Right renal cortex interstitium (tissue), 3 donors: ENCODE measurements around the gene PCDHGB5. TPM values are rescaled to one million over a fixed set of nuclear protein-coding genes. Genes with fewer than 3 reads are reported as not detected.
"Not testable (repeated sequence)": the region's sequence is repeated elsewhere in the genome, so short reads cannot be mapped to it uniquely, and the experiment has no call there.

ENCODE experiments used
- DNase-seq, 3 donors: peaks; one replicate each; pipeline ENCODE4 v3.0.0-alpha.2; 2013; ENCODE audit warnings: low read depth in 3 of 3, low spot score in 2 of 3
- polyA plus RNA-seq, 3 donors: library from polyadenylated mRNA; unstranded; fragments of 120-200 nt; gene quantifications; one replicate each; pipeline ENCODE4 v1.2.1, GENCODE V29; 2013; ENCODE audit not compliant: insufficient read length in 3 of 3

Gene PCDHGB5
- polyA plus RNA-seq, 3 donors = 7.8 to 9.7 (median 8.3) TPM

GRCh38 chr5:141409598-141410306 lies 12.0 kb downstream of the PCDHGB5 start:
- DNase-seq = no peak

DNA sequence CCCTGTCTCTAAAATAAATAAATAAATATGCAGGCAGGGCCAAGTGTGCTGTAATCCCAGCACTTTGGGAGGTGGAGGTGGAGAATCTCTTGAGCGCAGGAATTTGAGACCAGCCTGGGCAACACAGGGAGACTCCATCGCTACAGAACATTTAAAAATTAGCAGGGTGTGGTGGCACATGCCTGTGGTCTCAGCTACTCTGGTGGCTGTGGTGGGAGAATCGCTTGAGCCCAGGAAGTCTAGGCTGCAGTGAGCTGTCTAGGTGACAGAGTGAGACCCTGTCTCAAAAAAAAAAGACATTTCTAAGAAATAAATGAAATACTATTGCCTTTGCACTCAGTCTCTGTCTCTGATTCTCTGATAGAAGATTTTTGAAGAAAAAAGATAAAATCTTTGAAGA lies 13.8 kb downstream of the PCDHGB5 start:
- DNase-seq = no peak

GRCh38 chr5:141412854-141413539 lies 15.2 kb downstream of the PCDHGB5 start, which contains the start of gene PCDHGA10:
Gene PCDHGA10, plus strand, starts transcription at chr5:141412987. Its CDS starts 189 bp downstream, at chr5:141413176.
- no peak for DNase-seq

DNA sequence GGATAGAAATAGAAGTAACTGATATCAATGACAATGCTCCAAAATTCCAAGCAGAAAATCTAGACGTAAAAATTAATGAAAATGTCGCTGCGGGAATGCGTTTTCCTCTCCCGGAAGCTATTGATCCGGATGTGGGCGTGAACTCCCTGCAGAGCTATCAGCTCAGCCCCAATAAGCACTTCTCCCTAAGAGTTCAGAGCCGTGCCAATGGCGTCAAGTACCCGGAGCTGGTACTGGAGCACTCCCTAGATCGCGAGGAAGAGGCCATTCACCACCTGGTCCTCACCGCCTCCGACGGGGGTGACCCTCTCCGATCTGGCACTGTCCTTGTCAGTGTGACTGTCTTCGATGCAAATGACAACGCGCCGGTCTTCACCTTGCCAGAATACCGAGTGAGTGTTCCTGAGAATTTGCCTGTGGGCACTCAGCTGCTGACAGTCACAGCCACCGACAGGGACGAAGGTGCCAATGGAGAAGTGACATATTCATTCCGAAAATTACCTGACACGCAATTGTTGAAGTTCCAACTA lies 15.9 kb downstream of the PCDHGB5 start:
- DNase-seq = no peak

GRCh38 chr5:141414548-141415274 lies 17.0 kb downstream of the PCDHGB5 start:
- not testable (repeated sequence) for DNase-seq

DNA sequence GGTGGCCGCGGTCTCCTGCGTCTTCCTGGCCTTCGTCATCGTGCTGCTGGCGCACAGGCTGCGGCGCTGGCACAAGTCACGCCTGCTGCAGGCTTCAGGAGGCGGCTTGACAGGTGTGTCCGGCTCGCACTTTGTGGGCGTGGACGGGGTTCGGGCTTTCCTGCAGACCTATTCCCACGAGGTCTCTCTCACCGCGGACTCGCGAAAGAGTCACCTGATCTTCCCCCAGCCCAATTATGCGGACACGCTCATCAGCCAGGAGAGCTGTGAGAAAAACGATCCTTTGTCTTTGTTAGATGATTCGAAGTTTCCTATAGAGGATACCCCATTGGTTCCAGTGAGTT lies 17.5 kb downstream of the PCDHGB5 start:
- DNase-seq = not testable (repeated sequence)

DNA sequence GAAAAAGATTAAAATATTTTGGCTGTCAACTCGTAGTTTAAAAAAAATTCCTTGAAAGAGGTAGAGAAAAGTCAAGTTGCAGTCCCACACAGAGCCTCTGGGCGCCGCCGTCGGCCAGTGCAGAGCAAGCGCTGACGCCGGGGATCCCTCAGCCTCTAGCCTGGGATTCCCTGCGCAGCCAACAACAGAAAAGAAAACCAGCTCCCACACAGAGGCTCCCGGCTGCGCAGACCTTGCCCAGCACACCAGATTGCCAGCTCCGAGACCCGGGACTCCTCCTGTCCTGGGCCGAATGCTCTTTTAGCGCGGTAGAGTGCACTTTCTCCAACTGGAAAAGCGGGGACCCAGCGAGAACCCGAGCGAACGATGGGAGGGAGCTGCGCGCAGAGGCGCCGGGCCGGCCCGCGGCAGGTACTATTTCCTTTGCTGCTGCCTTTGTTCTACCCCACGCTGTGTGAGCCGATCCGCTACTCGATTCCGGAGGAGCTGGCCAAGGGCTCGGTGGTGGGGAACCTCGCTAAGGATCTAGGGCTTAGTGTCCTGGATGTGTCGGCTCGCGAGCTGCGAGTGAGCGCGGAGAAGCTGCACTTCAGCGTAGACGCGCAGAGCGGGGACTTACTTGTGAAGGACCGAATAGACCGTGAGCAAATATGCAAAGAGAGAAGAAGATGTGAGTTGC lies 19.9 kb downstream of the PCDHGB5 start, which contains the start of gene PCDHGB7:
PCDHGB7 (plus strand) TSS at position 184 of the 679 bp plus-strand sequence; CDS start at position 367, 183 bp downstream.
- DNase-seq = peak in 1 of 3 donors; percentile 29

GRCh38 chr5:141419074-141419880 lies 21.5 kb downstream of the PCDHGB5 start:
- DNase-seq = no peak

DNA sequence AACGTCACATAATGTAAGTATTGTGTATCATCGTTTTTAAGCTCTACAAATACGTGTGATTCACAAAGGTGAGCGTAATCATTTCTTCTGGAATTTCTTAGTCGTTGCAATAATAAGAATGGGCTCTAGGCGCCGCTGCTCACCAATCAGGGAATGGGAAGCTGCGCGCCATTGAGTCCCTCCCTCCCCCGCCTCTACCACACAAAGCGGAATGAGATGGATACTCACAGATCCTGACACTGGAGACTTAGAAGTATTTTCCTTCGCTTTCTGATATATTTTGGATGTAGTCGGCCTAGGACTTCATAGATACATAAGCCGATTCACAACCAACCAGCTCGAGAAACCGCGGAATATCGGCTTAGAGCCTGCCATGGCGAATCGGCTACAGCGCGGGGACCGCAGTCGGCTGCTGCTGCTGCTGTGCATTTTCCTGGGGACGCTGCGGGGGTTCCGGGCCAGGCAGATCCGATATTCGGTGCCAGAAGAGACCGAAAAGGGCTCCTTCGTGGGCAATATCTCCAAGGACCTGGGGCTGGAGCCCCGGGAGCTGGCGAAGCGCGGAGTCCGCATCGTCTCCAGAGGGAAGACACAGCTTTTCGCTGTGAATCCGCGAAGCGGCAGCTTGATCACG lies 23.2 kb downstream of the PCDHGB5 start, which contains the start of gene PCDHGA11:
PCDHGA11 (plus strand) TSS at position 197 of the 634 bp plus-strand sequence; CDS start at position 374, 177 bp downstream.
- DNase-seq = no peak

DNA sequence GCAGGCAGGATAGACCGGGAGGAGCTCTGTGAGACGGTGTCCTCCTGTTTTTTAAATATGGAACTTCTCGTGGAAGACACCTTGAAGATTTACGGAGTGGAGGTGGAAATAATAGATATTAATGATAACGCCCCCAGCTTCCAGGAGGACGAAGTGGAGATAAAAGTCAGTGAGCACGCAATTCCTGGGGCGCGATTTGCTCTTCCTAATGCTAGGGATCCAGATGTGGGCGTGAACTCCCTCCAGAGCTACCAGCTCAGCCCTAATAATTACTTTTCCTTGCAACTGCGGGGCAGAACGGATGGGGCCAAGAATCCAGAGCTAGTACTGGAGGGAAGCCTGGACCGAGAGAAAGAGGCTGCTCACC lies 23.7 kb downstream of the PCDHGB5 start:
- DNase-seq = no peak

GRCh38 chr5:141422742-141423291 lies 25.1 kb downstream of the PCDHGB5 start:
- no peak for DNase-seq

- no peak for DNase-seq
Observed at GRCh38 chr5:141427783-141428426, 30.2 kb downstream of the PCDHGB5 start.

DNA sequence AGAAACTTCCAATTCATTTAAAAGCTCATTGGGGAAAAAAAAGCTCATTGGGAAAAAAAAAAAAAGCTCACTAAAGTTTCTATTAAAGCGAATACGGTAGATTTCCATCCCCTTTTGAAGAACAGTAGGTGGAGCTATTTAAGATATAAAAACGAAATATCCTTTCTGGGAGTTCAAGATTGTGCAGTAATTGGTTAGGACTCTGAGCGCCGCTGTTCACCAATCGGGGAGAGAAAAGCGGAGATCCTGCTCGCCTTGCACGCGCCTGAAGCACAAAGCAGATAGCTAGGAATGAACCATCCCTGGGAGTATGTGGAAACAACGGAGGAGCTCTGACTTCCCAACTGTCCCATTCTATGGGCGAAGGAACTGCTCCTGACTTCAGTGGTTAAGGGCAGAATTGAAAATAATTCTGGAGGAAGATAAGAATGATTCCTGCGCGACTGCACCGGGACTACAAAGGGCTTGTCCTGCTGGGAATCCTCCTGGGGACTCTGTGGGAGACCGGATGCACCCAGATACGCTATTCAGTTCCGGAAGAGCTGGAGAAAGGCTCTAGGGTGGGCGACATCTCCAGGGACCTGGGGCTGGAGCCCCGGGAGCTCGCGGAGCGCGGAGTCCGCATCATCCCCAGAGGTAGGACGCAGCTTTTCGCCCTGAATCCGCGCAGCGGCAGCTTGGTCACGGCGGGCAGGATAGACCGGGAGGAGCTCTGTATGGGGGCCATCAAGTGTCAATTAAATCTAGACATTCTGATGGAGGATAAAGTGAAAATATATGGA lies 32.8 kb downstream of the PCDHGB5 start, which contains the start of gene PCDHGA12:
PCDHGA12 (plus strand) TSS at position 176 of the 782 bp plus-strand sequence; CDS start at position 429, 253 bp downstream.
- no peak for DNase-seq

GRCh38 chr5:141431286-141431685 lies 33.5 kb downstream of the PCDHGB5 start:
- DNase-seq = no peak

DNA sequence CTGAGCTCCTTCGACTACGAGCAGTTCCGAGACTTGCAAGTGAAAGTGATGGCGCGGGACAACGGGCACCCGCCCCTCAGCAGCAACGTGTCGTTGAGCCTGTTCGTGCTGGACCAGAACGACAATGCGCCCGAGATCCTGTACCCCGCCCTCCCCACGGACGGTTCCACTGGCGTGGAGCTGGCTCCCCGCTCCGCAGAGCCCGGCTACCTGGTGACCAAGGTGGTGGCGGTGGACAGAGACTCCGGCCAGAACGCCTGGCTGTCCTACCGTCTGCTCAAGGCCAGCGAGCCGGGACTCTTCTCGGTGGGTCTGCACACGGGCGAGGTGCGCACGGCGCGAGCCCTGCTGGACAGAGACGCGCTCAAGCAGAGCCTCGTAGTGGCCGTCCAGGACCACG lies 34.6 kb downstream of the PCDHGB5 start:
- DNase-seq = not testable (repeated sequence)

- DNase-seq = not testable (repeated sequence)
Observed at GRCh38 chr5:141432726-141433125, 35.0 kb downstream of the PCDHGB5 start.

DNA sequence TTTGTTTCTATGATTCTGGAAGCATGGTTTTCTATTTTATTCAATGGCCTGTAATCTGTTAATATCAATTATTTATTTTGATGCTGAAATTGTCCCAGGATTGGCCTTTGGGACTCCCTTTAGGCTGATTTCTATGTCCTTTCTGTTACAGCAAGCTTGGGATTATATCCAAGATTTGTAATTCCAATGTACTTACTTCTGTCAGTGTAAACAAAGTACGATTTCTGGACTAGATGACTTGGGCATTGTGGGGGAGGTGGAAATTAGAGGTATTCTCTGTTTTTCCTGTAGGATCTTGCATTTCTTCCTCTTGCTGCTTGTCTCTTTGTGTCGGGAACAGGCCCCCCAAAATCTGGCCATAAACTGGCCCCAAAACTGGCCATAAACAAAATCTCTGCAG lies 36.3 kb downstream of the PCDHGB5 start:
- DNase-seq = no peak
